Endothelial cell of umbilical vein (primary cell): Measurements from ENCODE around the gene CBS. TPM values are rescaled to one million over a fixed set of nuclear protein-coding genes. Genes with fewer than 3 reads are reported as not detected.

Experiments
- BruUV-seq: library from RNA; stranded (reverse); fragments of 400-500 nt; replicated peaks from 2 replicates; lab custom pipeline; 2021; lab: Mats Ljungman, UMichigan
- CTCF ChIA-PET: fragments of 300-600, 350-600 bp; sonication (Branson Sonifier 250); formaldehyde crosslinking; loops from one replicate; lab custom pipeline; 2021; ENCODE audit warnings: antibody characterized with exemption, inconsistent platforms; lab: Charles Lee
- POLR2A ChIA-PET: fragments of 300-600, 350-600 bp; sonication (Branson Sonifier 250); formaldehyde crosslinking; loops from one replicate; lab custom pipeline; 2021; ENCODE audit warnings: antibody characterized with exemption, inconsistent platforms; lab: Charles Lee
- DNase-seq: peaks from one replicate; pipeline ENCODE4 v3.0.0-alpha.2; 2011; ENCODE audit warnings: low read depth, low spot score
- FAIRE-seq: peaks from 2 replicates; lab custom pipeline; 2011; peaks lifted over from hg19 to GRCh38; lab: Jason Lieb, UNC
- H2AFZ ChIP-seq: 2 replicates; pipeline ENCODE4 v1.6.0; 2012; ENCODE audit warnings: low read depth, low read length, control low read depth, inconsistent platforms
- H3K27ac ChIP-seq: 2 replicates; pipeline ENCODE4 v1.5.1; 2011; ENCODE audit warnings: low read depth, mild to moderate bottlenecking, control low read depth, low read length, moderate library complexity; ENCODE audit not compliant: insufficient read depth
- H3K27me3 ChIP-seq, 2 experiments: 2 replicates each; pipeline versions ENCODE4 v1.6.0 to v1.6.1; 2011; ENCODE audit warnings: low read length in 2 of 2, mixed read lengths in 1 of 2; ENCODE audit not compliant: control insufficient read depth in 2 of 2, insufficient read depth in 2 of 2
- H3K36me3 ChIP-seq, 2 experiments: 2 replicates in 1 of 2; 3 replicates in 1 of 2; pipeline ENCODE4 v1.5.1; 2011; ENCODE audit warnings: low read length in 2 of 2, mild to moderate bottlenecking in 1 of 2, moderate library complexity in 1 of 2; ENCODE audit not compliant: control insufficient read depth in 2 of 2, insufficient read depth in 2 of 2; ENCODE audit errors: extremely low read depth in 1 of 2
- H3K4me1 ChIP-seq: 3 replicates; pipeline ENCODE4 v1.5.1; 2011; ENCODE audit warnings: mild to moderate bottlenecking, low read length; ENCODE audit not compliant: control insufficient read depth, insufficient read depth; ENCODE audit errors: extremely low read depth
- H3K4me2 ChIP-seq: 2 replicates; pipeline ENCODE4 v1.6.1; 2011; ENCODE audit warnings: low read length, control low read depth, mixed read lengths; ENCODE audit not compliant: insufficient read depth
- H3K4me3 ChIP-seq, 3 experiments: fragments of 200-600 bp in 1 of 3; sonication (generic), shearing (Covaris generic) in 1 of 3; replicated peaks in 1 of 3; 2 replicates each; pipeline ENCODE4 v1.5.1; 2011 to 2016; ENCODE audit warnings: control low read depth in 3 of 3, low read length in 3 of 3, mild to moderate bottlenecking in 2 of 3, inconsistent platforms in 1 of 3, low read depth in 1 of 3, moderate library complexity in 1 of 3; ENCODE audit not compliant: insufficient read depth in 1 of 3
- H3K79me2 ChIP-seq: 2 replicates; pipeline ENCODE4 v1.6.0; 2012; ENCODE audit warnings: low read length, inconsistent platforms; ENCODE audit not compliant: control insufficient read depth, insufficient read depth
- H3K9ac ChIP-seq: replicated peaks from 2 replicates; pipeline ENCODE3; 2011; ENCODE audit warnings: low read length, control low read depth; ENCODE audit not compliant: insufficient read depth; ENCODE audit errors: extremely low read depth
- H3K9me1 ChIP-seq: replicated peaks from 3 replicates; pipeline ENCODE4 v1.6.0; 2011; ENCODE audit warnings: mild to moderate bottlenecking, low read length; ENCODE audit not compliant: control insufficient read depth, insufficient read depth; ENCODE audit errors: extremely low read depth
- H3K9me3 ChIP-seq: replicated peaks from 2 replicates; pipeline ENCODE4 v1.5.1; 2012; ENCODE audit warnings: low read length, inconsistent platforms; ENCODE audit not compliant: control insufficient read depth, insufficient read depth
- H4K20me1 ChIP-seq: replicated peaks from 2 replicates; pipeline ENCODE3; 2011; ENCODE audit warnings: mild to moderate bottlenecking, low read length; ENCODE audit not compliant: control insufficient read depth, insufficient read depth; ENCODE audit errors: extremely low read depth
- EZH2 ChIP-seq: IDR thresholded peaks from 2 replicates; pipeline ENCODE4 v1.6.1; 2012; ENCODE audit warnings: borderline replicate concordance, low read depth, mild to moderate bottlenecking, moderate library complexity, low read length, inconsistent platforms; ENCODE audit not compliant: severe bottlenecking
- FOS ChIP-seq: IDR thresholded peaks from 2 replicates; pipeline ENCODE4 v1.6.1; 2011; ENCODE audit warnings: mild to moderate bottlenecking, low read length, moderate library complexity, borderline replicate concordance; ENCODE audit not compliant: insufficient read depth
- GATA2 ChIP-seq: IDR thresholded peaks from 2 replicates; pipeline ENCODE4 v1.7.0; 2011; ENCODE audit warnings: low read depth, mild to moderate bottlenecking, moderate library complexity, mixed read lengths, low read length; ENCODE audit not compliant: insufficient read length, insufficient read depth
- JUN ChIP-seq: IDR thresholded peaks from 2 replicates; pipeline ENCODE4 v1.6.1; 2011; ENCODE audit warnings: borderline replicate concordance, low read depth; ENCODE audit not compliant: insufficient read length, insufficient read depth
- MAX ChIP-seq: IDR thresholded peaks from 2 replicates; pipeline ENCODE4 v1.6.1; 2011; ENCODE audit not compliant: insufficient read depth, insufficient read length
- MYC ChIP-seq: IDR thresholded peaks from one replicate; pipeline ENCODE4 v1.6.1; 2011; ENCODE audit warnings: mild to moderate bottlenecking, low read depth, low read length
- POLR2A ChIP-seq: IDR thresholded peaks from 2 replicates; pipeline ENCODE4 v1.6.1; 2012; ENCODE audit warnings: low read depth, mild to moderate bottlenecking, control low read depth, low read length
- POLR2AphosphoS5 ChIP-seq: IDR thresholded peaks from 2 replicates; pipeline ENCODE4 v1.6.1; 2012; ENCODE audit warnings: low read depth, mild to moderate bottlenecking, control low read depth, low read length, moderate library complexity; ENCODE audit not compliant: insufficient read depth
- dilution Hi-C: fragments of 300-500 bp; cut with MboI; formaldehyde crosslinking; loops from one replicate; pipeline ENCODE4 v1.15.0; 2019; ENCODE audit warnings: low sequenced_read_pairs; ENCODE audit not compliant: extremely low pct_ligation_motif_present
- intact Hi-C: fragments of 100-400 bp; cut with micrococcal nuclease; formaldehyde crosslinking; loops from one replicate; pipeline ENCODE4 v1.10.0; 2022
- polyA plus RNA-seq, 4 experiments: library from polyadenylated mRNA; depleted of rRNA in 3 of 4; stranded (reverse) in 3 of 4; unstranded in 1 of 4; fragments of >200 nt; gene quantifications; 2 replicates each; pipeline versions ENCODE4 v1.2.1 to v1.2.3, GENCODE V29; 2011 to 2012; ENCODE audit warnings: missing spikeins in 1 of 4
- total RNA-seq: library from RNA; stranded (reverse); gene quantifications from 2 replicates; pipeline ENCODE4 v1.2.3, GENCODE V29; 2021

The CBS gene
- total and polyA plus RNA-seq, 2 donors (not counting 3 experiments of a cell fraction or from before 2014, with no cell fraction given): 22.0 to 92.9 TPM

DNA sequence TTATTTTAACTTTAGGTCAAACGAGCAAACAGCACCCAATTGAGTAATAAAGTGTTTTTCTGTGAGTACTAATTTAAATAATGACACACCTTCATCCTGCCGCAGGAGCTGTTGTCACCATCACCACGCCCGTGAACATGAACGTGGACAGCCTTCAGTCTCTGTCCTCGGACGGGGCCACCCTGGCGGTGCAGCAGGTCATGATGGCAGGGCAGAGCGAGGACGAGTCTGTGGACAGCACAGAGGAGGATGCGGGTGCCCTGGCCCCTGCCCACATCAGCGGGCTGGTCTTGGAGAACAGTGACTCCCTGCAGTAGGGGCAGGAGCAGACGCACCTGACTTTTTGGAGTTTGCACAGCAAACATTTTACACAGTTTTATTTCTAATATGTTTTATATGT lies 45.9 kb downstream of the CBS start:
- Histone ChIP-seq H3K79me2 (no peaks in the 10 kb centered on the region), H2AFZ (no peak overlapping the region), H3K9ac (no peak overlapping the region), H3K27me3 (no peaks in the 10 kb centered on the region), H3K36me3 (peaks cover 6 to 7% of the 10 kb centered on the region in 2 experiments), H3K4me2 (no peak overlapping the region), H3K27ac (no peak overlapping the region), H3K9me3 (no peaks in the 10 kb centered on the region), H4K20me1 (no peaks in the 10 kb centered on the region), H3K9me1 (no peaks in the 10 kb centered on the region), H3K4me1 (peaks cover 16% of the 10 kb centered on the region), H3K4me3 (no peak overlapping the region)
- dilution Hi-C loops (no loop called here), intact Hi-C loops (no loop called here)
- POLR2A ChIA-PET: no interaction called here
- TF ChIP-seq FOS: no peak
- no peak for TF ChIP-seq MAX
- TF ChIP-seq MYC: no peak
- TF ChIP-seq POLR2AphosphoS5: no peak
- TF ChIP-seq JUN: no peak
- TF ChIP-seq EZH2: no peak
- no peak for TF ChIP-seq GATA2
- no peak for TF ChIP-seq POLR2A
- FAIRE-seq: no peak
- CTCF ChIA-PET: no interaction called here
- no TSS peak for BruUV-seq
- no peak for DNase-seq
